HG02870 (cell line): Measurements from ENCODE around the gene TRIM61.

Source experiments
- ATAC-seq: cut with Tn5 transposase; IDR thresholded peaks from one replicate; pipeline ENCODE4 v1.9.1; 2021; ENCODE audit warnings: mild to moderate bottlenecking, moderate library complexity; ENCODE audit not compliant: unreplicated experiment

TRIM61 gene

DNA sequence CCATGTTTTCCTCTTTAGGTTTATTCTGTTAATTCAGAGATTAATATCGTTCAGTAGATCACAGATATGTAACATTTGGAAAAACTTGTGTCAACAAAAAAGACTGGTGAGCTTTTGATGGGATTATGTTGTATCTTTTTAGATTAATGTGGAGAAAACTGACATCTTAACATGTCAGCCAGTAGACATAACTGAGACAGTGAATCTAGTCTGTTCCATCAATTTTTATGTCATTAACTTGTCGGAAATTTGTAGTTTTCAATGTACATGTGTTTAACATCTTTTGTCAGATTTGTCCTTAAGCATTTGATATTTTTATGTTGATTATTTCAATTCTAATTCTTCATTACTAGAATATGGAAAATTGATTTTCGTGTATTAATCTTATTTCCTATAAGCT is 58.5 kb downstream of the TRIM61 start:
- no peak for ATAC-seq
